Measurements from ENCODE around the gene TRIM52.
"Not testable (repeated sequence)": the region's sequence is repeated elsewhere in the genome, so short reads cannot be mapped to it uniquely, and the experiment has no call there.

GRCh38 chr5:181210148-181210547, 50.8 kb downstream of the TRIM52 start:
- TF ChIP-seq CTCF, POLR2A, EP300 (IDR thresholded peaks at IDR 0.05): not testable (repeated sequence)

Measured in ovary (tissue), 3 donors.